NCI-H460 (cell line): ENCODE data around the gene TEC. TPM values are rescaled to one million over a fixed set of nuclear protein-coding genes. Genes with fewer than 3 reads are reported as not detected.
"Not testable (repeated sequence)": the region's sequence is repeated elsewhere in the genome, so short reads cannot be mapped to it uniquely, and the experiment has no call there.

Experiments used
- DNase-seq: peaks from one replicate; pipeline ENCODE4 v3.0.0-alpha.2; 2016; ENCODE audit warnings: low read depth; ENCODE audit errors: extremely low read depth
- total RNA-seq: library from RNA; depleted of rRNA; stranded (reverse); fragments of >200 nt; shearing (Covaris generic); gene quantifications from 2 replicates; pipeline ENCODE4 v1.2.3, GENCODE V29; 2014

TEC gene
- total RNA-seq, 1 experiment from 2014 or later = 2.9 TPM

DNA sequence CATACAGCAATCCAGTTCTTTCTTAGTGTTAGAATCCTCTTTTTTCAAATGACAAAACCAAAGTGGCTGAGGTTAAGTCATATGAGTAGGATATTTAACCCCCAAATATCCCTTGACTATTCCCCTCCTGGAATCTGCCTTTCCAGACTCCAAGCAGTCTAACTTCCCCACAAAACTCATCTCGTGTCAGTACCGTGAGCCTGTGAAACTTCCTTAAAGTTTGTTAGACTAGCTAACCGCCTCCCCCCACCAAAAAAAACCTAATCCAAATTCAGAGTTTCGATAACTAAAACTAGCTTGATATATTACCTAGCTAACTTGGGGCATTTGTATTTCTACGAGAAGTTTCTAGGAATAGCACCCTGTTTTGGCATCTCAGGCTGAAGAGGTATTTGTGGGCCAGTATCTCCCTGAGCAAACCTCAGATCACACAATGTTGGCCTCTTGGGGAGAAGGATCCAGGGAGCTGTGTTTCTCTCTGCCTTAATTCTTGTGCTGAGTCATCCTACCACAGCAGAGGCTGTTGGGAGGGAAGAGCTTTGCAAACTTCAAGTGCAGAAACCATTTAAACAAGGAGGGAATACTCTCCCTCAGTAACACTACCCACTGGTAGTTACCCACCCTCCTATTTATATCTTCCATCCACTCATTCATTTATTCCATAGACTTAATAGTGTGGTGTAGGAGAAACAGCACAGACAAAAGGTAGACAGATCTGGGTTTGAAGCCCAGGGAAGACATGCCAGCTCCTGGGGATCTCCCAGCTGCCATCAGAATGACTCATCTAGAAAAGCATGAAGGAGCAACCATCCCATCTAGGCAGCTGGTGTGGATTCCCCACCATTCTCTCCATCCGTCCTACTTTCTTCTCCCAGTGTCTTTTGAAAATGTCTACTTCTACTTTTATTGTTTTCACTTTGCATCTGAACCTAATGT lies 96.3 kb downstream of the TEC start:
- DNase-seq = peak; percentile 48

DNA sequence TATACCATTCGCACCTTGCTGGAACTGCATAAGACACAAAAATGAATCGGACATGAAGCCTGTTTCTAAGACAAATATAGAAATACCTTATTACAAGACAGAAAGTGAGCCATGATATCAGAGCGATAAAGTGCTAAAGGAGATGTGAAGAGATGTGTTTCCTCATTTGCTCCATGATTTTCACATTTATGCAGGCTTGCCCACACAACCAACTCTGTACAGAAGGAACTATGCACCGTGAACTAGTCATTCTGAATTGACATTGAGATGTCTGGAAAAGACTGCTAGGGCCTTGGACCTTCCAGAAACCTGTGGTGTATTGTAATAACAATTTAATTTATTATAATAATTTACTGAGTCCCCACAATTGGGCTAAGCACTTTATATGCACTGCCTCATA lies 97.0 kb downstream of the TEC start:
- DNase-seq = no peak

DNA sequence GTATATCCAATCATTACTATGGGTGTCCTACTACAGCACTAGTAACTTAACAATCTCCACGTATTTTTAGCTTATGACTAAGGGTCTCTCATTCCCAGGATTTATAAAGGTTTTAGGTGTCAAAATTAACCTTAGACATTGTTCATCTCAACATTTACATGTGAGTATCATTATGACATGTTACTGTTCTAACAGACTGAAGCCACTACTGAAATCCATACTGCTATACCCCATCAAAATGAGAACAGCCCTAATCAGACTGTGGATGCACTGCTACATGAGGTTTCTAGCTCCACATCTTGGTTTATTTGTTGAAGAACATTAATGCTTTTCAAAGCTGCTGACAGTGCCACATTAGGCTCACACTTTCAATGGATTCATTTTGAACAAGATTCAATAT lies 100.0 kb downstream of the TEC start:
- no peak for DNase-seq

DNA sequence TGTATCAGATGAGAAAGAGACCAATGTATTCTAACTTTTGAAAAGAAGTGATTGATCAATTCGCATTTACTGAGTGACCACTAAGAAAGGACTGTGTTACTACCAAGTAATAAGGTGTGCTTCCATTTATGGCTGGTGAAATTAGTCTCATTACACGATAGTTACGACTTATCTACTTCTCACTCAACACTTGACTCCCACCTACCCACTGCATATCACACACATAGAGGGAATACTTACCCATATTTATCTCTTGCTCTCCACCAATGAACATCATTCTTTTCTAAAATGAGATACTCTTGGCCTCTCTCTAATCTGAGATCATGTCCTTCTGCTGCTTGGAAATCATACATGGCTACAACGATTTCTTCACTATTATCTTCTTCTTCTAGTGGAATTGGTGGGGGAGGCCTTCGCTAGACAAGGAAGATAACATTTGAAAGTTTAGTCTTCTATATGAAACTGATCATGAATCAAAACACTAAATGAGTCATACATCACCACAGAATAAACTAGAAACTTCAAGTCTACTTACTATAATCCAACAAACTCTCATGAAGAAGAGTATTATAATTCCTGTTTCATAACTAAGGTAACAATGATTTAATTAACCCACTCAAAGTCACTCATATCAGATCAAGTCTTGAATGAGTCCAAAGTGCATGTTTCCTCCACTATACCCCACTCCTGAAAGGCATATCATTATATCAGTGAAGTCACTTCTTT lies 101.9 kb downstream of the TEC start:
- DNase-seq = no peak

DNA sequence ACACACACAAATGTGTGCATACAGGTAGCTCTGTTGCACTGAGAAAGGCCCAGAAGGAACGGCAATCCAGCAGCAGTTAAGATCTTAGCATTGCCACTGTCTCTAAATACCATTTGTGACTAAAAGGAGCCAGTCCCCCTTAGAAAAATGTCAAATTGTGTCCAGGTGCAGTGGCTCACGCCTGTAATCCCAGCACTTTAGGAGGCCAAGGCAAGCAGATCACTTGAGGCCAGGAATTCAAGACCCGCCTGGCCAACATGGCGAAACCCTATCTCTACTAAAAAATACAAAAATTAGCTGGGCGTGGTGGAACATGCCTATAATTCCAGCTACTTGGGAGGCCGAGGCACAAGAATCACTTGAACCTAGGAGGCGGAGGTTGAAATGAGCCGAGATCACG lies 105.1 kb downstream of the TEC start:
- not testable (repeated sequence) for DNase-seq

DNA sequence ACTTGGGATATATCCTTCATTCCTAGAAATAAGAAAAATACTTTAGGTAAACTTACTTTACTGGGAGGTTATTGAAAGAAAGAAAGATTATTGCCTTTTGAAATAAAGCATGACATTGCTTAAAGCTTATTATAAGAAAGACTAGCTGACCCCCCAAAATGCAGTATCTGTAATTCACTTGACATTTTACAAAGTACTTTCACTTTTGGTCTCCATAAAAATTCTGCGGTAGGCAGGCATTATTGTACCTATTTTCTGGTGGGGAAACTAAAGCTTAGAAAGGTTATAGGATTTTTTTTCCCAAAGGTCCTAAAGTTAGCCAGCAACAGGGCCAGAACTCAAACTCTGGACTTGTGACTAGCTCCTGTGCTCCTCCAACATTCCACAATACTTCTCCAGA lies 105.9 kb downstream of the TEC start:
- no peak for DNase-seq

DNA sequence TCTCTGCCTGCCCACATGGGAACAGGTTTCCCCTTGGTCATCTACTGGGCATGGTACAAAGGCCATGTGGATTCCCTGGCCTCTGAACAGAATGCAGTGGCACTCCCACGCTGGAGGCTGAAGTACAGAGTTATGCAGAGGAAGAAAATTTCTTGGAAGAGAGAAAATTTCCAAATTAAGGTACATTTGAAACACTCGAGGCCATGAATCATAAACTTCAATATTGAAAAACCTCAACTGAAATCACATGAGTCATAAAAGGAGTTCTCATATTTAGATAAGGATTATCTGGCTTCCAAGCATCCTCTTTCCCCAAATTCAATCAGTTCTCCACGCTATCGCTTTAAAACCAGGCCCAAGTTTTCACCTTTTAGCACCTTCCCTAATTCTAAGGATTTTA lies 107.5 kb downstream of the TEC start:
- DNase-seq = no peak

DNA sequence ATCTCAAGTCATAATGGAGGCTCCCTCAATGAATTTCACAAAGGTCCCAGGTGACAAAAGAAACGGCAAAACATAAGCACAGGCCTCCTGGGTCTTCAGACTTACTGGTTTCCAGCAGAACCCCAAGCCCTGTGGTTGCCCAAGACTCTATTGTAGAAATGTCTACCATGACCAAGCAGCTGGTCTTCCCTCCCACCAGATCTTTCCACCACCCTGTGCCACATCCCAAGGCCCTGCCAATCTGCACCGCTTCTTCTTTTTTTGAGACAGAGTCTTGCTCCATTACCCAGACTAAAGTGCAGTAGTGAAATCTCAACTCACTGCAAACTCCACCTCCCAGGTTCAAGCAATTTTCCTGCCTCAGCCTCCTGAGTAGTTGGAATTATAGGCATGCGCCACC lies 112.4 kb downstream of the TEC start:
- DNase-seq = no peak

DNA sequence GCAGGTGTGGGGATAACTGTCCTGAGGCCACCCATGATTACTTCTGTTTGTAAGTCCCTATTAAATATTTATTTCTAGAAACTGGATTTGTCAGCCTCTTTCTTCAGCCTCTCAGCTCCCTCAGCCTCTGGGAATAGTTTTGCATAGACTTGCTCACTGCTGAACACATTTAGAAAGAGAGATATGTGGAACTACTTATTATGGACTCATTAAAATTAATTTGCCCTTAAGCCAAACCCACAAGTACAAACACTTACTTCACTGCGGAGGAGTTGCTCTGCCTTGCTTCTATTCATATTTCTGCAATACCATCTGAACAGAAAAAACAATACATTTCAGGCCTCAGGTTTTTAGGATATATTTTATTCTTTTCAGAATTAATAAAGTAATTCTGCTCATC lies 113.2 kb downstream of the TEC start:
- no peak for DNase-seq

DNA sequence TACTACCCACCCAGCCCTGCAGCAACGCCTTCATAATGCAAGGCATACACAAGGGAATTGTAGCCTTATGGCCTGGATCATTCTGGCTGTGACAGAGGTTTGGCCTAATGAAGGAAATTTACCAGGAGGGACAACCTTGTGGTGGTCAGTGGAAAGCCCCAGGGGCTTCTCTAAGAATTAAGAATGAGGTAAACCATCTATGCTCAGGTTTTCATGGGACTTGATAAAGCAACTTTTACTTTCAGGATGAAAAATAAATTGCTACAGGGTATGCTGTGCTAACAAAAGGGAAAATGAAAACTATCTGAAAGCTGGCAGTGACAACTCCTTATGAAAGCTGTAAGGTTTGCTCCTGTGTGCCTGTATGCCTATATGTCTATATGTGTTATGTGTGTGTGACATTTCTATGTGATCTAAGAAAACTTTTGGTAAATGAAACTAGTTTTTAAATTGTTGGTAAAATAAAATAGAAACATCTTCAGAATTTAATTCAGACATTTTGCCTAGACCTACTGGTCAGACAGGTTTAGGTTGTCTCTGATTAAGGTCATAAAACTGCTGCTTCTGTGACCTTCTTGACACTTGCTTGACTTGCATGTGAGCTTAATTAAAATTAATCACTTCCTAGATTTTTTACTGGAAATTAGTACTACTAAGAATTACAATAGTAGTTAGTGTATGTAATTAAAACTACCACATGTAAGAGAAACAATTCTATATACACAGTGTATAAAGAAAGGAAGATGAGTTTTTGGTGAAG lies 115.7 kb downstream of the TEC start:
- DNase-seq = no peak

DNA sequence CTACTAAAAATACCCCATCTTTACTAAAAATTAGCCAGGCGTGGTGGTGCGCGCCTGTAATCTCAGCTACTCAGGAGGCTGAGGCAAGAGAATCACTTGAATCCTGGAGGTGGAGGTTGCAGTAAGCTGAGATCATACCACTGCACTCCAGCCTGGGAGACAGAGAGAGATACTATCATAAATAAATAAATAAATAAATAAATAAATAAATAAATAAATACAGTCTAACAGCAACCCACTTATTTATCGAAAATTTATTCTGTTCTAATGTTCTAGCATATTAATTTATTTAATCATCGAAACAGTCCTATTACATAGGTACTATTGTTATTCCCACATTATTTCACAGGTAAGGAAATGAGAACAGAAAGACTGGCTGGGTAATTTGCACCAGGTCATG lies 117.4 kb downstream of the TEC start:
- no peak for DNase-seq

DNA sequence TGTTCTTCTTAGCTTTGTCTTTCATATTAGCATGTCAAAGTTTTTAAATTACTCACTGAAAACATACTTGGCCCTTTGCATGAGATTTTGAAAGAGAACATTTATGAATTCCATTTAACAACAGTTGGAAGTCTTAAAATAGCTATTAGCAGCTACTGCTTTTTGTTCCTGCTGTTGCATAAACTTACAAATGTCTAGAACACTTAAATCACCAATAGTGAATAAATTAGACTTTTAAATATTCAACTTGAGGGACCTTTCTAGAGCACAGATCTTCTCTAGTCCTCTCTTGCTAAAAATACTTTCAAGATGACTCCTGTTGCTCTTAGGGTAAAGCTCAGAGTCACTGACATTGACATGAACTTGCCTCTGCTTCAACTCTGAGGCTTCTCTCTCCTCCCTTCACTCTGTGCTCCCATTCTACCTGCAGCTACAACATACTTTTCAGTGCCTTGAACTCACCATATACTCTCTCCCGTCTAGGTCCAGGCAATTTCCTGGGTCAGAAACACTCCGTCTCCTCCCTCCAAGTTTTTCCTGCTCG lies 119.7 kb downstream of the TEC start:
- DNase-seq = no peak

DNA sequence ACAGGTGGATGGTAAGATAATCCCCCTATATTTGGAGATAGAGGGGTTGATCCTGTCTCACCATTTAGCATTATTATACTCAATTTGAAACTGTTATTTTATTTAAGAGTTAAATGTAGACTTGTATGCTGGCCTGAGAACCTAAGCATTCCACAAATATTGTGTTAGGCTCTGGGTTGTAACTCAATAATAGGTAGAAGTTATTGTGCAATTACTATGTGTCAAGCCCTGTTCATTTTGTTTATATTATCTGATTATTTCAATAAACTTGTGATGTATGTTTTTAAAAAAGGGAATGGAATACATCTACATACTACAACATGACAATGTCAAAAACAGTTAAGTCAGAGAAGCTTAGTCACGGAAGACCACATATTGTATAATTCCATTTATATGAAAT lies 122.0 kb downstream of the TEC start:
- no peak for DNase-seq

DNA sequence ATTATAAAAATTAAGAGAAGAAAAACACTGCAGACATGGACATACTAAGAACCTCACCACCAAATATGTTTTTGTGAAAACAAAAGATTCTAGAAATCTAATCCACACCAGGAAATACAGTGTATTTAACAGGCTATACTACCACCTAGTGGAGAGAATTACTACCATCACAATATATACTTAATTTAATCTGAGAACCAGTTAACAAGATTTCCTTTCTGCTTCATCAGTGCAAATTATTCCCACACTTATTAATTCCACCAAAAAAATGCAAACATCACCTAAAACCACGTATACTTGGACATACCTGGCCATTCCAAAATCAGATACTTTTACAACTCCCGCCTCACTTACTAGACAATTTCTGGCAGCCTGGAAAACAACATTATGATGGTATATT lies 128.6 kb downstream of the TEC start:
- DNase-seq = peak; percentile 11

DNA sequence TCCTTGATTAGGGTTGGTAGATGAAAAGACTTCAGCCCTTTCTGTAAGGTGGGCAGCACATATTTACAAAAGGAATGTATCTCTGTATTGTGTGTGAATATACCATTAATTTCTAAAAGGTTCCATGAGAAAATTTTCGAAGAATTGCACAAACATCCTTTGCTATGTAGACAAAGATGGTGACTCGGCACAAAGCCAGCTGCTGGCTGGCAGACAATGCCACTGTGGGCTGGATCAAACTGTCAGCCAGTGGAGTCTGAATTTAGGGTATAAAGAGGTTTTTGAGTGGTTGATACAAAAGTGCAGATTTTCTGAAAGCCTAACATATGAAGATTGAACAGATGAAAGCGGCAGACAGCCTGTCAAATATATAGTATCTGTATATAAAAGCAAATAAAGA lies 129.9 kb downstream of the TEC start:
- DNase-seq = no peak

DNA sequence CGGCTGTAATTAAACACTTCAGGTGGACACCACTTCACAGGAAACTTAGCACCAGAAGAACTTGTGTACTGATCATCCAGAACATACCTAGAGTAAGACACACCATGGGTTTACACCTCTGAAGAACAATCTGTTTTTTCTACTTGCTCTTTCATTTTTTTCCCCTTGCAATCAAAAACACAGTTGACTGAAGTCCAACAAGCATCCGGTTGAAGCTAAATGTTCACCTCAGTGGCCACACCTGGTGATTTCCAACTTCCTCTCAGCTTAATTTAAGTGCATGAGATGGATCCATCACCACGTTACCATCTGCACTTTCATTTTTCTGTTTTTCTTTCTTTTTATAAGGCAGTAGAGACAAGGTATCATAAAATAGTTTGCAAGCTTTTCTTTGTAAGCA lies 130.7 kb downstream of the TEC start:
- no peak for DNase-seq

DNA sequence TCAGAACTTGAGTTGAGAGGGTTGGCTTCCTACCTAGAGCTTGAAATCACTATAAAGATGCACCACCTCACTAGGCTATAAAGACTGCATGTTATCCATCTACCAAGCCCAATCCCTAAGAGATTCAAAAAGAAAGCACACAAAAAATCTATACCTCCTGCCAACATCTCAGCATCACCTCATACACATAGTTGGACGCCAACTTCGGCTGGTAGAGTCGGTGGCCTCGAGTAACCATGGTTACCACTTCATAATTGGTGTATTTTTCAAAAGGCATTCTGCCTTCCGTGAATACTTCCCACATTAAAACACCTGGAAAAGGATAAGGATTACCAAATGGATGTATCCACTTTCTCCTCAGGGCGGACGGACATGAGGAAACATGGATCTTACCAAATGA lies 131.1 kb downstream of the TEC start:
- DNase-seq = no peak

DNA sequence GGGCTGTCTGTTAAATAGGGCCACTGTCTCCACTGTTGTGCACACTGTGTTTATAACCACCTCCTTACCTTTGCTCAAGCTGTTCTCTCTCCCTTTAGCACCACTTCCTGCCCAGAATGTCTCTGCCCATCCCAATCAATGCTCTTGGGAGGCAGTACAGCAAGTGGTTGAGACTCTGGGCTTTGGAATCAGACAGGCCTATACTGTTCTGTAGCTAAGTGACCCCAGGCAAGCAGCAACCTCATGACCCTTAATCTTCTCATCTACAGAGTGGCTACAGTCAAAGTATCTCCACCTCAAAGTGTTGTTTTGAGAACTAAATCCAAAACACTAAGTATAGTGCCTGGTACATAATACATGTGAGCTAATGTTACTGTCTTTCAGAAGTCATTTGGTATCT lies 131.8 kb downstream of the TEC start:
- no peak for DNase-seq

DNA sequence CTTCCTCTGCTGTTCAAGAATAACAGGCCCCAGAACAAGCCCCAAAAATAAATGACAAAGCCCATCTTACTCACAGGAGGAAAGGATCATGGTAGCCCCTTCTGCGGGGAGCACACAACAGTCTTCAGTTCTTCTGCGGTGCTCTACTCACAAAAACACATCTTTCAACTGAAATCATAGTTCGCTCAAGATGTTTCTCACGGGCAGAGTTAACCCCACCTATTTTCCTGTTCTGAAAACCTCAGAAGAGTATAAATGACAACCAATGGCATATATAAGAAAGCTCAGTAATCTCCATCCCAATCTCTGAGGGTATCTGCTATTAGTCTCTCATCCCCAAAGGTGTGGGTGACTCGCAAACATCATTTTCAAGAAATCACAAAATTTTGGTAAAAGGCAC lies 135.6 kb downstream of the TEC start, which contains the start of gene TXK:
TXK (minus strand) TSS at position 170 of the 400 bp plus-strand sequence; CDS start at position 90, 80 bp downstream.
- DNase-seq = no peak

DNA sequence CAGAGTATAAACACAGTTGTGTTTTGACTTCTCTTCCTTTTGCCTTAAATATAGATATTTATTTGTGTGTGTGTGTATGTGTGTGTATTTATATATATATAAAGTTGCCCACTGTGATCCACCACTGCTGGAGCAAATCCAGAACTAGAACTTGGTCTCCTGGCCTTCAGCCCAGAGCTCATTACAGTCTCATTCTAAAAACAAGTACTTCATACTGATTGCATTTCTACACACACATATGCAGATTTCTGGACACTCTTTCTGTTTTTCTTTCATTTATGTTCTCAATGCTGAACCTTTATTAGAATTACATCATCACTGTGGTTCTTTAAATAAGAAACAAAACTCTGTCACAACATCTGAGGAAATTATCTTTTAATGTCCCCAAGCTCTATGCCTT lies 136.0 kb downstream of the TEC start:
- DNase-seq = no peak

DNA sequence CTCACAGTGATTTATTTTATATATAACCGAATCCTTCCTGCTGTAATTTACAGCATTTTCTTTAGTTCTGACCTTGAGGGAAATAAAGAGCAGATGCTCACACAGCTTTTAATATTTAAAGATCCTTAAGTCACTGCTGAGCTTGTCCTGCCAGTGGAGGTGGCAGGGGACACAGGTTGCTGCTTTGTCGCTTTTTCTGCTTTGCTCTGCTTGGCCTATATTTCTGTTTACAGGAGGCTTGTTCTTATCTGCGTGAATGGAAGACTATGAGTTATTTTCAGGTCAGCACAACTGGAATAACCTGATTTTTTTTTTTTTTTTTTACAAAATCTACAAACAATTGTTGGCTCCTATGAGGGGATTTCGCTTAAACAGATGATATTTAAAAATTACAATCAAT lies 137.9 kb downstream of the TEC start:
- no peak for DNase-seq
